HL-60 (cell line): Measurements from ENCODE around the gene VAMP4.

Experiments
- DNase-seq, 2 experiments: peaks; one replicate each; pipeline ENCODE4 v3.0.0-alpha.2; 2010 to 2020; ENCODE audit warnings: low read depth in 1 of 2, low spot score in 1 of 2
- H3K27ac ChIP-seq: fragments of 250-450 bp; sonication (Bioruptor Pico); replicated peaks from 2 replicates; pipeline ENCODE4 v1.5.1; 2020; ENCODE audit warnings: mild to moderate bottlenecking, moderate library complexity
- H3K27me3 ChIP-seq: fragments of 250-450 bp; sonication (Bioruptor Pico); 2 replicates; pipeline ENCODE4 v1.5.1; 2021; ENCODE audit warnings: mild to moderate bottlenecking, moderate library complexity; ENCODE audit not compliant: insufficient read depth, poor library complexity, severe bottlenecking
- H3K4me3 ChIP-seq: replicated peaks from 2 replicates; pipeline ENCODE4 v1.5.1; 2011; ENCODE audit warnings: mild to moderate bottlenecking, control low read depth, low read length; ENCODE audit not compliant: insufficient read depth
- GABPA ChIP-seq: IDR thresholded peaks from 2 replicates; pipeline ENCODE4 v1.6.1; 2012; ENCODE audit warnings: low read depth
- POLR2AphosphoS5 ChIP-seq: IDR thresholded peaks from 2 replicates; pipeline ENCODE4 v1.6.1; 2012; ENCODE audit warnings: low read depth
- SPI1 ChIP-seq: IDR thresholded peaks from 2 replicates; pipeline ENCODE4 v1.6.1; 2012; ENCODE audit warnings: low read depth, mild to moderate bottlenecking, borderline replicate concordance
- TF ChIP-seq, protein P1 (sequence below): IDR thresholded peaks from one replicate; pipeline ENCODE4 v1.5.1; 2011; ENCODE audit warnings: low read length, control low read depth, inconsistent platforms; ENCODE audit not compliant: insufficient read depth
- TF ChIP-seq, protein P2 (sequence below): IDR thresholded peaks from 2 replicates; pipeline ENCODE4 v1.6.1; 2012; ENCODE audit warnings: low read depth; ENCODE audit not compliant: insufficient replicate concordance

The VAMP4 gene

DNA sequence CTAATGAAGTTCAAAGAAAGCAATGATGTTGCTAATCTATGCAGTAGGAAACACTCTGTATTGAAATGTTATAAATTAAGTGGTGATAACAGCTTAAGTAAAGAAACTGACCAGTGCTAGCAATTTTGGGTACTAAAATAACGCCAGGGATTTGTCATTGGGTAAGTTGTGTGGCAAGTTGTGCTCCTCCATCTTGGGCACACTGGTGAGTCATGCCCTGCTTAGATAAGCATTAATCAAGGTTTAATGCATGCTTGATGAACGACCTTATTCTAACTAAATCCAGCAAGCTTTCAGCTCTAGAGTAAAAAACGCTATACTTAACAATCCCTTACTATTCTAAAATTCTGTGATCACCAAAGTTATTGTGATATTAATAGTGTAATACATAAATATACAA lies 25.2 kb downstream of the VAMP4 start:
- no peak for DNase-seq
- TF ChIP-seq, protein P1, sequence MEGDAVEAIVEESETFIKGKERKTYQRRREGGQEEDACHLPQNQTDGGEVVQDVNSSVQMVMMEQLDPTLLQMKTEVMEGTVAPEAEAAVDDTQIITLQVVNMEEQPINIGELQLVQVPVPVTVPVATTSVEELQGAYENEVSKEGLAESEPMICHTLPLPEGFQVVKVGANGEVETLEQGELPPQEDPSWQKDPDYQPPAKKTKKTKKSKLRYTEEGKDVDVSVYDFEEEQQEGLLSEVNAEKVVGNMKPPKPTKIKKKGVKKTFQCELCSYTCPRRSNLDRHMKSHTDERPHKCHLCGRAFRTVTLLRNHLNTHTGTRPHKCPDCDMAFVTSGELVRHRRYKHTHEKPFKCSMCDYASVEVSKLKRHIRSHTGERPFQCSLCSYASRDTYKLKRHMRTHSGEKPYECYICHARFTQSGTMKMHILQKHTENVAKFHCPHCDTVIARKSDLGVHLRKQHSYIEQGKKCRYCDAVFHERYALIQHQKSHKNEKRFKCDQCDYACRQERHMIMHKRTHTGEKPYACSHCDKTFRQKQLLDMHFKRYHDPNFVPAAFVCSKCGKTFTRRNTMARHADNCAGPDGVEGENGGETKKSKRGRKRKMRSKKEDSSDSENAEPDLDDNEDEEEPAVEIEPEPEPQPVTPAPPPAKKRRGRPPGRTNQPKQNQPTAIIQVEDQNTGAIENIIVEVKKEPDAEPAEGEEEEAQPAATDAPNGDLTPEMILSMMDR, result no peak
- TF ChIP-seq GABPA (no peak), POLR2AphosphoS5 (no peak), SPI1 (no peak)
- TF ChIP-seq, protein P2, sequence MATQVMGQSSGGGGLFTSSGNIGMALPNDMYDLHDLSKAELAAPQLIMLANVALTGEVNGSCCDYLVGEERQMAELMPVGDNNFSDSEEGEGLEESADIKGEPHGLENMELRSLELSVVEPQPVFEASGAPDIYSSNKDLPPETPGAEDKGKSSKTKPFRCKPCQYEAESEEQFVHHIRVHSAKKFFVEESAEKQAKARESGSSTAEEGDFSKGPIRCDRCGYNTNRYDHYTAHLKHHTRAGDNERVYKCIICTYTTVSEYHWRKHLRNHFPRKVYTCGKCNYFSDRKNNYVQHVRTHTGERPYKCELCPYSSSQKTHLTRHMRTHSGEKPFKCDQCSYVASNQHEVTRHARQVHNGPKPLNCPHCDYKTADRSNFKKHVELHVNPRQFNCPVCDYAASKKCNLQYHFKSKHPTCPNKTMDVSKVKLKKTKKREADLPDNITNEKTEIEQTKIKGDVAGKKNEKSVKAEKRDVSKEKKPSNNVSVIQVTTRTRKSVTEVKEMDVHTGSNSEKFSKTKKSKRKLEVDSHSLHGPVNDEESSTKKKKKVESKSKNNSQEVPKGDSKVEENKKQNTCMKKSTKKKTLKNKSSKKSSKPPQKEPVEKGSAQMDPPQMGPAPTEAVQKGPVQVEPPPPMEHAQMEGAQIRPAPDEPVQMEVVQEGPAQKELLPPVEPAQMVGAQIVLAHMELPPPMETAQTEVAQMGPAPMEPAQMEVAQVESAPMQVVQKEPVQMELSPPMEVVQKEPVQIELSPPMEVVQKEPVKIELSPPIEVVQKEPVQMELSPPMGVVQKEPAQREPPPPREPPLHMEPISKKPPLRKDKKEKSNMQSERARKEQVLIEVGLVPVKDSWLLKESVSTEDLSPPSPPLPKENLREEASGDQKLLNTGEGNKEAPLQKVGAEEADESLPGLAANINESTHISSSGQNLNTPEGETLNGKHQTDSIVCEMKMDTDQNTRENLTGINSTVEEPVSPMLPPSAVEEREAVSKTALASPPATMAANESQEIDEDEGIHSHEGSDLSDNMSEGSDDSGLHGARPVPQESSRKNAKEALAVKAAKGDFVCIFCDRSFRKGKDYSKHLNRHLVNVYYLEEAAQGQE, result no peak
- no peak overlapping the region for H3K4me3 ChIP-seq
- no peak overlapping the region for H3K27ac ChIP-seq
- H3K27me3 ChIP-seq, result no peaks in the 10 kb centered on the region

DNA sequence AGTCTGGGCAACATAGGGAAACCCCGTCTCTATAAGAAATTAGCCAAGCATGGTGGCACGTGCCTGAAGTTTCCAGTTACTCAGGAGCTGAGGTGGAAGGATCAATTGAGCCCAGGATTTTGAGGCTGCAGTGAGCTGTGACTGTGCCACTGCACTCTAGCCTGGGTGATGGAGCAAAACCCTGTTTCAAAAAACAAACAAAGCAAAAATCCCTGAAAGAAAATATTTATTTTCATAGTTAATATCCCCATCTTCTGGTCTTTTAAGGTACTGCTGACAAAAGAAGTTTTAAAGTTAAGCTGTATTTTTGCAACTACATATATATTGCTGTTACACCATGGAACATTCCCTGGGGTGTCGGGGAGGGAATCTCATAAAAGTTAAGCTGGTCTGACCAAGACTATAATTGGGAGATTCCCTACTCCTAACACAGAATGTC lies 26.0 kb downstream of the VAMP4 start:
- no peak for DNase-seq
- Histone ChIP-seq H3K27ac (no peak overlapping the region), H3K4me3 (no peak overlapping the region), H3K27me3 (no peaks in the 10 kb centered on the region)
- TF ChIP-seq, protein P2, result no peak
- no peak for TF ChIP-seq SPI1
- TF ChIP-seq POLR2AphosphoS5, result no peak
- TF ChIP-seq GABPA, result no peak
- TF ChIP-seq, protein P1, result no peak

DNA sequence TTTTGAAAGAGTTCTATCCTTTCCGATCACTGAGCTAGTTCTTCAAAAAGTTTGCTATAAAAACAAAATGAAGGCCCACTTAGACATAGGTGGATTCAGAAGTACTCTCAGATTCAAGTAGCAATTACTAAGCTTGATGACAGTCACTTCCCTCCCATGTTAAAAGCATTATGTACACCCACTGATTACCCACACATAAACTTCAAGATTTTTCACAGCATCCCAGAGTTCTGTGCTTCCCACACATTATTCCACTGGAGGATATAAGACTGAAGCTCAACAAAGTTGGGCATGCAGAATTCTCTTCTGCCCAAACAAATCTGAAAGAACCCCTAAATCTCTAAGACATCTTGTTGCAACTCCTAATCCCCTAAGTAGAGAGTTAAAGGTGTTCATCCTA lies 29.5 kb downstream of the VAMP4 start:
- no peak overlapping the region for H3K27ac ChIP-seq
- TF ChIP-seq GABPA (no peak), POLR2AphosphoS5 (no peak), SPI1 (no peak)
- TF ChIP-seq, protein P2, result no peak
- TF ChIP-seq, protein P1, result no peak
- no peak for DNase-seq
- H3K4me3 ChIP-seq, result no peak overlapping the region
- no peaks in the 10 kb centered on the region for H3K27me3 ChIP-seq
